ENCODE measurements around the gene KMT2A.
"Not testable (repeated sequence)": the region's sequence is repeated elsewhere in the genome, so short reads cannot be mapped to it uniquely, and the experiment has no call there.

The KMT2A gene

GRCh38 chr11:118401880-118402590, 34.3 kb upstream of the KMT2A start:
- H3K4me3 Mint-ChIP-seq = peak overlapping the region; percentile 95
- H3K27ac Mint-ChIP-seq = peak overlapping the region; percentile 100
- peaks cover 12% of the 10 kb centered on the region for H3K36me3 Mint-ChIP-seq (ENCODE audit: low read depth)
- H3K4me1 Mint-ChIP-seq = peaks cover 28% of the 10 kb centered on the region
- H3K9me3 Mint-ChIP-seq = no peaks in the 10 kb centered on the region
- TF ChIP-seq CTCF (IDR thresholded peaks at IDR 0.05) = no peak
- H3K27me3 Mint-ChIP-seq (ENCODE audit: low read depth, poor library complexity) = peaks cover 2% of the 10 kb centered on the region
- DNase-seq = no peak

GRCh38 chr11:118402594-118402993, 33.7 kb upstream of the KMT2A start:
- not testable (repeated sequence) for DNase-seq; H3K9me3 Mint-ChIP-seq; H3K27me3 Mint-ChIP-seq (ENCODE audit: low read depth, poor library complexity)
- Mint-ChIP-seq H3K4me3 (peak overlapping the region; percentile 95), H3K36me3 (ENCODE audit: low read depth) (peaks cover 18% of the 10 kb centered on the region), H3K27ac (peak overlapping the region; percentile 67), H3K4me1 (peaks cover 28% of the 10 kb centered on the region)

- Mint-ChIP-seq H3K9me3 (no peaks in the 10 kb centered on the region), H3K4me1 (peaks cover 21% of the 10 kb centered on the region), H3K27me3 (ENCODE audit: low read depth, poor library complexity) (no peaks in the 10 kb centered on the region), H3K27ac (no peak overlapping the region), H3K36me3 (ENCODE audit: low read depth) (peaks cover 35% of the 10 kb centered on the region), H3K4me3 (no peak overlapping the region)
- DNase-seq = no peak
- no peak for TF ChIP-seq CTCF (IDR thresholded peaks at IDR 0.05)
Observed at GRCh38 chr11:118406599-118407166, 29.6 kb upstream of the KMT2A start.

- Mint-ChIP-seq H3K4me1 (no peaks in the 10 kb centered on the region), H3K27me3 (ENCODE audit: low read depth, poor library complexity) (no peaks in the 10 kb centered on the region), H3K36me3 (ENCODE audit: low read depth) (peaks cover 35% of the 10 kb centered on the region), H3K4me3 (no peak overlapping the region), H3K27ac (peak overlapping the region; percentile 60), H3K9me3 (no peaks in the 10 kb centered on the region)
- no peak for DNase-seq
- no peak for TF ChIP-seq CTCF (IDR thresholded peaks at IDR 0.05)
Observed at GRCh38 chr11:118410055-118410745, 26.1 kb upstream of the KMT2A start.

- TF ChIP-seq CTCF (IDR thresholded peaks at IDR 0.05) = no peak
- Mint-ChIP-seq H3K9me3 (no peaks in the 10 kb centered on the region), H3K27me3 (ENCODE audit: low read depth, poor library complexity) (no peaks in the 10 kb centered on the region), H3K27ac (no peak overlapping the region), H3K4me1 (no peaks in the 10 kb centered on the region), H3K4me3 (no peak overlapping the region), H3K36me3 (ENCODE audit: low read depth) (peaks cover 28% of the 10 kb centered on the region)
- DNase-seq = no peak
Observed at GRCh38 chr11:118411530-118411929, 24.8 kb upstream of the KMT2A start.

GRCh38 chr11:118412921-118413320, 23.4 kb upstream of the KMT2A start:
- Mint-ChIP-seq H3K9me3 (no peaks in the 10 kb centered on the region), H3K27me3 (ENCODE audit: low read depth, poor library complexity) (no peaks in the 10 kb centered on the region), H3K36me3 (ENCODE audit: low read depth) (peaks cover 17% of the 10 kb centered on the region), H3K4me1 (peaks cover 7% of the 10 kb centered on the region), H3K4me3 (no peak overlapping the region), H3K27ac (no peak overlapping the region)
- TF ChIP-seq CTCF (IDR thresholded peaks at IDR 0.05) = no peak
- no peak for DNase-seq

All from nephron progenitor cell (in vitro differentiated cells).